Cortex of kidney (tissue), 1 donor: ENCODE measurements around the gene MAP3K5.

ENCODE experiments used
- DNase-seq: peaks from one replicate; lab custom pipeline; 2025; lab: John Stamatoyannopoulos, UW

Gene MAP3K5

GRCh38 chr6:136644597-136644952 is 147.7 kb downstream of the MAP3K5 start:
- DNase-seq = no peak

DNA sequence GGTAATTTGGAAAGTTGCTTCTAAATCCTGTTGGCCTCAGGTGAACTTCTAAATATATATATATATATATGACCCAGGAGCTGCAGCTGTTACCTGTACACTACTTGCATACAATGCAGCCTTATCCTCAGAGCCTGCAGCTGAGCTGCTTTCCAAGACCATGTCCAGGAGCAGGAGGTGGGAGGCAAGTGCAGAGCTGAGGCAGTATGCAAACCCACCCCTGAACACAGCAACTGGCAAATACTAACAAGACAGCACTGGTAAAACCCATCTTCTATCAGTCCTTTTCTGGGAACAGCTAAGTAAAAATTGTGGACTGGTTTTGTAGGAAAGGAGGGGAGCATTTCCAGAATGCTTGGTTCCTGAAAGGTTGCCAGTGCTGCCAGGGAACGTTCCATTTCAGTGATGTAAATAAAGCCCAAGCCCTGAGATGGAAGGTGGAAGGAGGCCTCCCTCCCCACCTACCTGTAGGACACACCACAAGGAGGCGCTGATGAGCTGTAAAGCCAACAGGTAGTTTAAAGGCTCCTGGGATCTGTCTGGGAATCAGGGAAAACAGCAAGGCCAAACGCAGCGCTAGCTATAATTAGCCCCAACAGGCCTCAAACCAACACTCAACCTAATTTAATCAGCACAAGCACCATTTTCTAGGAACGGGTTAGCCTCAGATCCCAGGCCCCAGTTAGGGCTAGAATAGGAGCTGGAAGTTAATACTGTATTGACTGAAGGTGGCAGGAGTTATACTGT is 148.3 kb downstream of the MAP3K5 start:
- DNase-seq = no peak

DNA sequence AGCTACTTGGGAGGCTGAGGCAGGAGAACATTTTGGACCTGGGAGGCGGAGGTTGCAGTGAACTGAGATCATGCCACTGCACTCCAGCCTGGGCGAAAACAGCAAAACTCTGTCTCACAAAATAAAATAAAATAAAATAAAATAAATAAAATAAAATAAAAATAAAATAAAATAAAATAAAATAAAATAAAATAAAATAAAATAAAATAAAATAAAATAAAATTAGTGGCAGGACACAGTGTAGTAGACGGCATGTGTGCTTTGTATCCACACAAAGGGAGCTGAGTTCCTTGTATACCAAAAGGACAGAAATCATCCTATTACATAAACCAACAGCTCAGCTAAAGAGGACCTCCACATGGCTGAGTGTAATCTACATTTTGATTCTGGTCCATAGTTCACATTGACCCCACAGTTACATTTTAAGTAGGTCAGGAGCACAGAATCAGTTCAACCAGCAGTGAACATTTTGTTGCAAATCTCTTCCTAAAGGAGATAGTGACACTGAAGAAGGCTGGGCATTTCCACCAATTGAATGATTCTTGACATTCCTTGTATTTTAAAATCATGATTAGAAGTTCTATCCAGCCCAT is 150.3 kb downstream of the MAP3K5 start:
- DNase-seq = no peak

DNA sequence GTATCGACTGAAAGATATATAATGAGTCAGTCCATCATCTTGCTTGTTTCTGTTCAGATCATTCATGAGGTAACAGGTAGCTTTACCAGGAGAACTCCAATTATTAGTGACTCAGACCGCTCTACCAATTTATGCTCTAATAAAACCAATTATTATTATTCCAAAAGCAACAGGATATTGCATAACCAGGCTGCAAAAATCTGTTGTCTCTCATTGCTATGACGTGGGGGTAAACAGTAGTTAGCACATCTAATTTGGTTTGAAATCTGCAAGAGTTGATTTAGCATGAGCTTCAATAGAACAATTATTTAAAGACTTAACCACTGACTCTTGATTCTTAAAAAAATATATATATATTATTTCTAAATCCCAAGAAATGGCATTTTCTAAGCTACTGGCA is 151.1 kb downstream of the MAP3K5 start:
- DNase-seq = no peak

- no peak for DNase-seq
Measured at GRCh38 chr6:136640132-136640915, 152.0 kb downstream of the MAP3K5 start.

- no peak for DNase-seq
Measured at GRCh38 chr6:136639702-136640101, 152.6 kb downstream of the MAP3K5 start.

DNA sequence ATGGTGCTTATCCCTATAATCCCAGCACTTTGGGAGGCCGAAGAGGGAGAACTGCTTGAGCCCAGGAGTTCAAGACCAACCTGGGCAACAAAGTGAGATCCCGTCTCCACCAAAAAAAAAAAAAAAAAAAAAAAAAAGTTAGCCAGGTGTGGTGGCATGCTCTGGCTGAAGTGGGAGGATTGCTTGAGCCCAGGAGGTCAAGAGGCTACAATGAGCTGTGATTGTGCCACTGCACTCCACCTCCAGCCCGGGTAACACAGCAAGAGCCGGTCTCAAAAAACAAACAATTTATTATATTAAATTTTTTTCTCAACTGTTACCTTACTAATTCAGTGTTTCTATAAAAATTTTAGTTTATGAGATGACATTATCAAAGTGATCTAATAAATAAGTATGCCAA is 156.7 kb downstream of the MAP3K5 start:
- DNase-seq = no peak

- DNase-seq = no peak
Measured at GRCh38 chr6:136633355-136633754, 158.9 kb downstream of the MAP3K5 start.

DNA sequence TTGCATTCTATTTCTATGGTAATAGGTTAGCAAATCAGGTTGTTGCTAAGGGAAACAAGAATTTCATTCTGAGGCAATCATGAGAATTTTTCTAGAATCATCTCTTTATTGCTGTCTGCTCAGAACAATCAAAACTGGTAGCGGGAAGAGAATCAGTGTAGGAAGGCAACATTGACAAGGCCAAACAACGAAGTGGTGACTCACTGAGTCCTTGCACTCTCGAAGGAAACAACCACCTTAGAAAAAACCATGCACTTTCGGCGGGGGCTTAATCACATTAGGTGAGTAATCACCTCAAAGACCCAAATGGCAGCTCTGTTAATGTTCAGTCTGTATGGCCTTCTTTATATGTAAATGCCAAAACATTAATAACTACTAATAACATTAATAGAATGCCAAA is 163.3 kb downstream of the MAP3K5 start:
- no peak for DNase-seq

- DNase-seq = no peak
Measured at GRCh38 chr6:136627191-136627590, 165.1 kb downstream of the MAP3K5 start.

DNA sequence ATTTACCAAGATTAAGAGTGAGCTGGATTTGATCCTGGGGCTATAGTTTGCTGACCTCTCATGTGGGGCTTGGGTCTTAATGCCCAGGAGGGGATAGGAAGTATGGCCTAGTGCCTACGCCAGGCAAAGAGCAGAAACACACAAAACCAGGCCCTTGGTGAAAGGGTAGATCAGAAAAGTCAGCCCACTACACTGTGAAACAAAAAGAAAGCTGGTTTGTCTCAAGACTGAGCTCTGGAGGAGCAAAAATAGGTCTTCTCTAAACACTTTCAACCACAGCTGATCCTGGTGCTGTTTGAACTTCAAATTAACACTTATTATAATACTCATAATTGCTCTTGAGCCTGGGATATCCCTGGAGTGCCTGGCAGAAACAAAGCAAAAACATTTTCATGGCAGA is 167.0 kb downstream of the MAP3K5 start:
- DNase-seq = no peak

- no peak for DNase-seq
Measured at GRCh38 chr6:136624347-136624746, 167.9 kb downstream of the MAP3K5 start.

DNA sequence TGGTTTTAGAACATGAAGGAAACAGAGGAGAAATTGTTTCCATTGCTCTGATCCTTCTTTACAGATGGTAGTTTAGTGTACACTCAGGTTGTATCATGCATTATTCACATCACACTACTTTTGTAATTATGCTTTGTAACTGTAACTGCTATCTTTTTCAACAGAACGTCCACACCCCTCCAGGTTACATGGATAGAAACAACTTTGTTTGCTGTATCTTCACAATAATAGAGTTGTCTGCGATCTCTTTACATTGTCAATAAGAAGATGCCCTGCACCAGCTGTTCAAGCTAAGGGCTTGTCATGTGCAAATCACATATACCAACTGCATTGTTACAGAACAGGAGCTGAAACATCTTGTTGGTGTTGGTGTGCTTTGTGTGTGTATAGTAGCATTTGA is 174.2 kb downstream of the MAP3K5 start:
- DNase-seq = no peak

DNA sequence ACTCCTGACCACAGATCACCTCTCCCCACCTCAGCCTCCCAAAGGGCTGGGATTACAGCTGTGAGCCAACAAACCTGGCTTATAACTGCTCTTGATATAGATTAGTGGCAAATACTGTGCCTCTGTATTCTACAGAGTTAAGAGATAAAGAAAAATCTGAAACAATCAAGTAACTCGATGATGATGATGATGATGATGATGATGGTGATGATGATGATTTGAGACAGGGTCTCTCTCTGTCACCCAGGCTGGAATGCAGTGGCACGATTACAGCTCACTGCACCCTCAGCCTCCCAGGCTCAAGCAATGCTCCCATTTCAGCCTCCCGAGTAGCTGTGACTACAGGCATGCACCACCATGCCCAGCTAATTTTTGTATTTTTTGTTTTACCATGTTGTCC is 175.8 kb downstream of the MAP3K5 start:
- no peak for DNase-seq

- DNase-seq = no peak
Measured at GRCh38 chr6:136614994-136615393, 177.3 kb downstream of the MAP3K5 start.

DNA sequence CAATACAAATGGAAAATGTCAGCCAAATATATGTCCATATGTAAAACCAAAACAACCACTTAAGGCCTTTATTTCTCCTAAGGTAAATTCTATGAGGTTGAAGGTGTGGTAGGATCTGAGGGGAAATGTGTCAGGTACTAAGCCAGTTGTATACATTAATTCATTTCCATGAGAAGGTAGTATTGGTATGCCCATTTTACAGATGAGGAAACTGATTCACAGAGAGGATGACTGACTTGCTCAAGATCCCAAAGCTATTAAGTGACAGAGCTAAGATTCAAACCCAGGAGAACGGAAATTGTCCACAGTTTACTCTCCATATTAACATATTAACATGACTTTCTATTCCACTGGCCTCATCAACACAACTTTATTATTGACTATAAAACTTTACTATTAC is 177.9 kb downstream of the MAP3K5 start:
- DNase-seq = no peak

- no peak for DNase-seq
Measured at GRCh38 chr6:136613477-136613876, 178.8 kb downstream of the MAP3K5 start.

- DNase-seq = no peak
Measured at GRCh38 chr6:136612666-136613389, 179.4 kb downstream of the MAP3K5 start.

- no peak for DNase-seq
Measured at GRCh38 chr6:136611746-136612145, 180.5 kb downstream of the MAP3K5 start.

DNA sequence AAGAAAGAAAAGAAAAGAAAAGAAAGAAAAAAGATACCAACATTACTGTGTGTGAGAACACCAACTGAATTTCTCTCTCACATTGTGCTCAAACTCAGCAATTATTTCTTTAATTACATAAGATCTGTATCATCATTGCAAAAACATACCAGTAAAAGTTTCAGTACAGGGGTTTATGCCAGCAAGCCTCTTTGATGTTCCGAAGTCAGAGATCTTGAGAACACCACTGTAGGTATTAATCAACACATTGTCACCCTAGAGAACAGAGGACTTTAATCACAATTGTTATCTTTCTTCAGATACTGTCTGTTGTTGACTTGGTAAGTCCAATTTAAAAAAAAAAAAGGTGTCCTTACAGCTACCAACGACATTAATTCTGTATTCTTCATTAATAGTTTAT is 181.1 kb downstream of the MAP3K5 start:
- no peak for DNase-seq

DNA sequence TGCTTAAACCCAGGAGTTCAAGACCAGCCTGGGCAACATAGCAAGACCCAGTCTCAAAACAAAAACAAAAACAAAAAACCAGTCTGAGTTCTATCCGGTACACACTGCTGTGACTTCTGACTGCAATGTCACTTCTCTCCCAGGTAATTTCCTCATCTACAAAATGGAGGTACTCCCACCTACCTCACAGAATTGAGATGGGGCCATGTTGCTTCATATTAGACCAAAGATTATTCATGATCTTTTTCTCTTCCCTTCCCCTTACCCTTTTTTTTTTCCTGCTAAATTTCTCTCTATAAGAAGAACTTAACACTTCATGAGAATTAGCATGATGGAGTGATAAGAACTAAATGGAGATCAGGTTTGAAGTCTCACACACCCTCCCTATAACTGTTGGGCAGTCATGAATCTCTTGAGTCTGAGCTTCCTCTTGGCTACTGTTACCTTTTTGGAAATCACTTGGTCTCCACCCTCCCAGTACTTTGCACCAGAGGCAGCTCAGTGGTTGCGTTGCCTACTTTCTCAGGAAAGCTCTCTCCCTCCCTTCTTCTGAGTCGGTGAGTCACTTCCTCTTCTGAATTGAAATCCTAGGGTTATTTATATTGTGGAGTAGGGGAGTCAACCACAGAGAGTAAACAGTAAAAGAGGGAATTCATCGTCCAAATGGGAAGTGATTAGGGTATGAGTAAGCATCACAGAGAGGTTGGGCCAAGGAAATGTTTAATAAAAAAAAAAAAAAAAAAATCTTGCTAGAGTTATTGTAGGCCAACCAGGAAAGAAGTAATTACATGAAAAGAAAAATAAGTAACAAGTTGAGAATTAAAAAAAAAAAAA is 182.2 kb downstream of the MAP3K5 start:
- DNase-seq = no peak

DNA sequence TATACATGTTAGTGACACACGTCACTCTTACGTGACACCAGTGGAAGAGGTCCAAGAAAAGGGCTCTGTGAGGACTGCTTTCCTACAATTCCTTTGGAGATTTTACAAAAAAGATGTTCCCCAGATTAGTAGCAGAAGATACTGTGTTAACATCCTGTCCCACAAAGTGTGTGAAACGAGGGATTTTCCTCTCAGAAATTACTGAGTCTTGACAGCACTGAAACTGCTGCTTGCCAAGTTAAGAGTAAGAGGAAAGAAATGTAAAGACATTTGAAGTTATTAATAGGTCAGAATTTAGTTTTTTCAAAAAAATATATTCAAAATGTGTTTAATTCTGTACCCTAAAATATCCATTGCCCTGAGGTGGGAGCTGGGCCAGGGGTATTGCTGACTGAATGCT is 183.3 kb downstream of the MAP3K5 start:
- no peak for DNase-seq
